Right renal cortex interstitium (tissue), 3 donors: ENCODE data around the gene AP3M1. TPM values are rescaled to one million over a fixed set of nuclear protein-coding genes. Genes with fewer than 3 reads are reported as not detected.
A peak's percentile ranks its signal among the peaks of the same experiment; 100 is the strongest.

Source experiments
- DNase-seq, 3 donors: peaks; one replicate each; pipeline ENCODE4 v3.0.0-alpha.2; 2013; ENCODE audit warnings: low read depth in 3 of 3, low spot score in 2 of 3
- polyA plus RNA-seq, 3 donors: library from polyadenylated mRNA; unstranded; fragments of 120-200 nt; gene quantifications; one replicate each; pipeline ENCODE4 v1.2.1, GENCODE V29; 2013; ENCODE audit not compliant: insufficient read length in 3 of 3

AP3M1 gene
- polyA plus RNA-seq, 3 donors, result 61.2 to 64.2 (median 61.6) TPM

DNA sequence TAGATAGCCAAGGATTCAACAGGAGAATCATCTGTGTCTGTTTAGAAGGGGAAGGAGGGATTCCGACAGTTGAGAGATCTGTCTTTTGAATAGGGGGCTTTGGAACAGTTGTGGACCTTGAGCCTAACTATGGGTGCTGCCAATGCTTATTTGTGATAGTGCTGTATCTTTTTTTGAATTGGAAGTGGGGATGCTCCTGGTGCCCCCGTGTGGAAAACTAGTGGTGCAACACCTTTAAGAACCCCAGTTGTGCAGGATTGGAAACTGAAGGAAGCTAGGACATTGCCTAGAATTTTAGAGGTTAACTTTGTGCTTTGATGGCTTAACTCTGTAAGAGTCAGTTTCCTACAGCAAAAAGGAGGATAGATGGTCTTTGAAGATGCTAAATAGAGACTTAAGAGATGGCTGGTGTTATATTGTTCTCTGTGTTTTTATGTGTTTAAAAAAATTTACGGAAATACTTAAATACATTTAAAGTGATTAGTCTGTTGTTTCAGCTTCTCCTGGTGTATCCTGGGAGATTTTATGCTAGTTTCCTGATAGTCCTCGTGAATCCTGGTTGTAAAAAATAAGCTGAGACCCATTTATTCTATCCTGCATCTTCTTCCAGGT, 69.3 kb downstream of the AP3M1 start:
- DNase-seq, result peak in 1 of 3 donors; percentile 19

DNA sequence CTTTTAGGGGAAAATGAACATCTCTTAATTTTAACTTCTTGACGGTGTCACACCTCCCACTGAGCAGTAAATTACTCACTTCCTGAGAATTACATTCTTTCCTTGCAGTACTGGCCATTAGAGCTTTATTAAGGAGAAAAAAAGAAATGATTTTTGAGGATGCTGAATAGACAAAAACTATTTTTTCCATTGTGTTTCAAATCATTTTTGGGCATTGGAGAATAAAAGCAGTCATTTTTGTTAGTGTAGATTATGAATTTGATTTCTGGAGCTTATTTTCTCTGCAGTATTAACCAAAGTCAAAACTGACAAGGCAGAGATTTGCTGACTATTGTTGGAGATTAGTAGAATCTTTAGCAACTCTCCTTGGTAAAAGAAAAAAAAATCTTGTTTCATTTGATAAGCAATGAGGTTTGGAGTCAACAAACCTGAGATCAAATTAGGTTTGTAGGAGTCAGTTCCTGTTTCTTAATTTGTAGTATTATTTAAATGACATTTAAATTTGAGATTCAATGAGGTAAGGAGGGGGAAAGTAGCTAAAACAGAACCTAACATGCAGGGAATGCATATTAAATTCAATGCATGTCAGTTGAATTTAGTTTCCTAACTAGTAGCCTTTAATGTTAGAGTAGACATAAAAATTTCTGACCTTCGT, 70.6 kb downstream of the AP3M1 start:
- no peak for DNase-seq

DNA sequence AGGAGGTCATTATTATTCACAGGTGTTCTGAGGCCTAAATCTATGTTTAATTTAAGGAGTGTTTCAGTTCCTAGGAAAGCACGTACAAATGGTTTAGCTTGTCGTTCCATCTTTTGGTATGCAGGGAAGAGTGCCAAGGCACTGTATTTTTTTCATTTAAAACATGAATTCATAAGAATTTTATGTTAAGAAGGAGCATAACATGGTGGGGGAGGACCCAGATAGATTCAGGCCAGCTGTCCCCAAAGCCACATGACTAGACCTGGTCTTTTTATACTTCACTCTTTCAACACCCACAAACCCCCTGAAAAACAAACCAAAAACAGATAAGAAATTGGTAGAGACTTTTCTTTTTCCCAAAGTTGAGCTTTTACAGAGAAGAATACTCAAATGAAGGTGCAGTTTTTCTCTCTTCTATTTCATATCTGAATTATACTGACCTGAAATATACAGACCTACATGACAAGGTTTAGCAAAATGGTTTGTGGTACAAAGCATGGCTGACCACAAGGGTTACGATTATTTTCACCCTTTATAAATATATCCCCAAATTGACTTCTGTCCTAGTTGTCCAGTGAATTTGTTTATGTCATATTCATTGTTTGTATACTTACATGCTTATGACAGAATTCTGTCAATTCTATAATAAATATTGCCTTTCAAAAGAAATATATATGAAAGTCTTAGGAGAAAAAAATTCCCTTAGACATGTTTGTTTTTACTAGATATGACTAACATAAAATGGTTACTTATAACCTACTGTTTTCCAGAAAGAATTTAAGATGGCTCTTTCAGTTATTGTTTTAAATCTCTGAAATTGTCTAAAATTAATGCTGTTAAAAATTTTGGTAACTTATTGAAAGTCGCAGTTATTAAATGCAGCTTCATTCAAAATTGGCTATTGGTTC, 71.3 kb downstream of the AP3M1 start:
- DNase-seq, result no peak

DNA sequence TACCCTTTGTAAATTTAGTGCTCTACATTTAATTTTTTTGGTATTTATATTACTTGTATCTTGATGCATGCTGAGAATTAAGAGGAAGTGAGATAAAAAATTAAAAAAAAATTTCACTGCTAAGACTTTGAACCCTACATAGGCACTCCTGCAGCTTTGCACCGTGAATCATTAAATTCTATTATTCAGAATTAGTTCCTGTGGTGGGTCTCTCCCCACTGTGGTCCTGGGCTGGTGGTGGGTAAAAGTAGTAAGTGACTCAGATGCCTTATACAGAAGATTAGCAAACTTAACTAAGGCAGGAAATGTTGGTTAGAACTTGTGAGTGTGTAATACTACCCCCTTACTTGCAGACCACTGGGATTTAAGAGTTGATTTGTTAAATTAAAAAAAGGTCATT, 72.6 kb downstream of the AP3M1 start:
- no peak for DNase-seq

DNA sequence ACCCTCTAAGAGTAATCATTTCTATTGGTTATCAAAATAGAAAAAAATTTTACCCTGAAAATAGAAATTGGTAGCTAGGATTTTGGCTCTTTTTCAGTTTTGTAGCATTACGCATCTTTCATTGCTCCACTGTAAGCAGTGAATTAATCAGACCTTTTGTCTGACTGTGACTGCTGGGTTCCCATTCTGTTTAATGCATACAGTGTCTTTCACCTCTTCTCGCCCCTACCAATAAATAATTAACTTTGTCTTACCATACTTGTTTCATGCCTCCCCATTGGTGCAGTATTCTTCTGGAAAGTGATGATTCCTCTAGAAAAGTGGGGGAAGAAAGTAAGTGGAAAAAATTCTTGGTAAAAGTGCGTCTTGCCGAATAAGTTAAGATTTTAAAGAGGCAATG, 73.2 kb downstream of the AP3M1 start:
- no peak for DNase-seq

DNA sequence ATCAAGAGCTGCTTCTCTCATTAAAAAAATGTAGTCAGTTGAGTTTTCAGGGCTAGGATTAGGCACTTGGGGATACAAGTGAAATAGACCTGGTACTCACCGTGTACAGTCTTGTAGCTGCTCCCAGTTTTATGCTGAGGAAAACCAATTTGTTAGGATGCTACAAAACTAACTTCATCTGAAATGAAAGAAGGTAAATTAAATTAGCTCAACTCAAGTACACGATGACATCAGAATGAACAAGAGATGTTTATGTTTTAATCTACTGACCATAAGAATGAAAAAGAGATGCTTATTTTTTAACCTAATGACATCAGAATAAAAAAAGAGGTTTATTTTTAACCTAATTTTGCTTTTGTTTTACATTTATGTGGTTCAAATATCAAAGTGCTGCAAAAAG, 73.7 kb downstream of the AP3M1 start:
- no peak for DNase-seq

DNA sequence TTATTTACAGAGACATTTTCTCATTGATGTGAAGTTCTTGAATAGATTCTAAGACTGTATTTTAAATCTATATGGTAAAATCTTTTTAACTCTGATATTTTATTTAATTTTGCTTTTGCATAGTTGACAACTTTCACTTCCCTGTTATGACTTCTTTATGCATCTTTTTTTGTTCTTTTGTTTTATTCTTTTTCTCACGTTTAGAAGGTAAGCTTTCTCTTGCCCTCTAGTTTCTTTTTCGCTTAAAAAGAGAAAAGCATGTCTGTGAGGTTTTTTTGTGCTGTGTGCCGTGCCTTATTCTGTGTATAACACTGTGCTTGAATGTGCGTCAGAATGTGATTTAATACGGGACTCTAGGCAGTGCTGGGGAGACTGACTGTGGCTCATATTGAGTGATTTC, 74.7 kb downstream of the AP3M1 start:
- DNase-seq, result no peak

DNA sequence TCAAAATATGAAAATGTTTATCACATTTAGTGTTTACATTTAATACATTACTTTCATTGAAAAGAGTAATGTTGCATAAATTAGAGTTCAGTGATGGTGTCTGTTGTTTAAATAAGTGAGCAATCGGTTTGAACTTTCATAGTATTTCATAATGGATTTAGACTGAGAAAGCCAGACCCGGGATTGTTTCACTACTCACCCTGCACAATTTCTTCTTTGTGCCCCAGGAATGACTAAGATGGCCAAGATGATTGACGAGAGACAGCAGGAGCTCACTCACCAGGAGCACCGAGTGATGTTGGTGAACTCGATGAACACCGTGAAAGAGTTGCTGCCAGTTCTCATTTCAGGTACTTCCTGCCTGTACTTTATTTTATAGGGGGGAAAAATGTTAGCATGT, 78.1 kb downstream of the AP3M1 start:
- DNase-seq, result no peak

DNA sequence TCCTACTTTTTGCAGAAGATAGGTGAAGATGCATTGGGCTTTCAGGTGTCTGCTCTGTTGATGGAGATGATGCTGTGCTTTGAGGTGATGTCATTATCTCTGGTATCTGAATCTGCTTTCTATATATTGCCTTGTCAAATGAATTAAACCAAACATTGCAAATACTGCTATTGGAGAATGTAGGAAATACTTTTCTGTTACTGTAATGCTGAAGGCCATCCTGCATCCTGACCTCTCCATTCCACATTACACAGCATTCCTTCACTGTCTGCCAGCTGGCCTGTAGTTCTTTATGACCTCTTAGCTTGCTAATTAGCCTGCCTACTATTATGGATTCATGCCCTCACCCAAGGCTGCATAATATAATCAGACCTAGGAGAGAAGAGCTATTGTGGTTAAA, 79.5 kb downstream of the AP3M1 start:
- DNase-seq, result no peak

Other genes starting within 250 kb of the AP3M1 start
- 10 to 100 TPM in 2 of 3 donors, 1 to 10 TPM in 1; 9.3 to 34.4 (median 24.3) TPM for gene PLAU, start 239.7 kb downstream of the AP3M1 start, polyA plus RNA-seq
- 100 to 1,000 TPM; 120 to 131 (median 130) TPM for gene VCL, start 152.7 kb downstream of the AP3M1 start, polyA plus RNA-seq
- gene ADK, start 393 bp upstream of the AP3M1 start, polyA plus RNA-seq, result 10 to 100 TPM; 31.3 to 34.8 (median 32.9) TPM